Measurements from ENCODE around the gene GNE.
"Not testable (repeated sequence)": the region's sequence is repeated elsewhere in the genome, so short reads cannot be mapped to it uniquely, and the experiment has no call there.

GNE gene

DNA sequence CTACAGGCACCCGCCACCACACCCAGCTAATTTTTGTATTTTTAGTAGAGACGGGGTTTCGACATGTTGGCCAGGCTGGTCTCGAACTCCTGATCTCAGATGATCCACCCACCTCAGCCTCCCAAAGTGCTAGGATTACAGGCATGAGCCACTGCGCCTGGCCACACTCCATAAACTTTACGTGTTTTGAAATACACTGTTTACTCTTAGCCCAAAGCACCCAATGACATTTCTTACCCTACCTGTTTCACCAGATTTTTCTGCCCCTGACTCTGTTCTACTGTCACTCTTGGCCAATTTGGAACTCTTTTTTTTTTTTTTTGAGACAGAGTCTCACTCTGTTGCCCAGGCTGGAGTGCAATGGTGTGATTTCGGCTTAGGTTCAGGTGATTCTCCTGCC is 15.1 kb upstream of the GNE start:
- DNase-seq (ENCODE audit: low read depth in 2 of 2), result not testable (repeated sequence)

- DNase-seq (ENCODE audit: low read depth in 2 of 2), result no peak
Measured at GRCh38 chr9:36268007-36268427, 9.8 kb upstream of the GNE start.

GRCh38 chr9:36264896-36265295 is 6.6 kb upstream of the GNE start:
- no peak for DNase-seq (ENCODE audit: low read depth in 2 of 2)

DNA sequence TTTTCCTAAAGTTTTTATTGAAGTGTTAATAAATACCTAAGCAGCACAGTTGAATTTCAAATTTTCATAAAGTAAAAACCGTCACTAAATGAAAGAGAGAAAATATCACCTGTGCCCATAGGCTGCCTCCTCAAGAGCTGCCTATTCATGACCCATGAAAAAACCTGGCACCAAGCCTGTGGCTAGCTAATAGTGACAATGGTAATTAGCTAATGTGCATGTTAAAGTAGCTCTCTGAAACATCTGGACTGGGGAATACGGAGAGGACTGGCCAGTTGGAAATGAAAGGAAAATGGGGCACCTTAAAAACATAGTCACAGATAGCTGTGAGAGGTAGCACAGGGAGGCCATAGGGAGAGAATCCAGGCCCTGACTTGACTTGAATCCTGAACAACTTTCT is 5.4 kb upstream of the GNE start:
- no peak for DNase-seq (ENCODE audit: low read depth in 2 of 2)

GRCh38 chr9:36258996-36259533 is 817 bp upstream of the GNE start:
- no peak for DNase-seq (ENCODE audit: low read depth in 2 of 2)

DNA sequence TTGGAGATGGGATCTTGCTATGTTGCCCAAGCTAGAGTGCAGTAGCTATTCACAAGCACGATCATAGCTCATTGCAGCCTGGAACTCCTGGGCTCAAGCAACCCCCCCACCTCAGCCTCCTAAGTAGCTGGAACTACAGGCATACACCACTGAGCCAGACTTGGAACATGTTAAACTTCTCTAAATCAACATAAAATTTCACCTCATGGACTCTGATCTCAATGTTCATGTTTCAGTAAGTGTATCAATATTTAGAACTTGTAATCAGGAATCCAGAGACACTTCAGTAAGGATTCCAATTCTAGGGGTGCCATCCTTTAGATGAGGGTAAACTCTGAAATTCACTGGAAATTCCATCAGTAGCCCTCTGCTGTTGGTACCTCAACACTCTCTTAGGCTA is 6.8 kb downstream of the GNE start:
- DNase-seq (ENCODE audit: low read depth in 2 of 2), result no peak

GRCh38 chr9:36250079-36250478 is 8.2 kb downstream of the GNE start:
- no peak for DNase-seq (ENCODE audit: low read depth in 2 of 2)

DNA sequence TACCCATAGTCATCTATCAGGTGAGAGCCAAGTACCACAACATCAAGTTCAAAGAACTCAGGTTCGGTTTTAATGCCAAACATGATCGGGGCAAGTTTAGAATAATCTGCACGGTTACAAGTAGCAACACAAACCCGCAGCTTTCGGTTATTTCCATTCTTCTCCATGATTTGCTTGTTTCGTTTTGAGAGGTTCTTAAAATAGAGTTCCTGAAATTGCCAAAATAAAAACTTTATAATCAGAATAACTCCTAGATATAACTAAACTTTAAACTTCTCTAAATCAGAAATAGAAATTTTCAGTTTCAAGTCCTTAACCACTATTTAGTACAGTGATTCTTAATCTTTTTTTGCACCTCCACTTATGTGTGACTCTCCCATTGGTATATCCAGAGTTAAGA is 9.1 kb downstream of the GNE start:
- DNase-seq (ENCODE audit: low read depth in 2 of 2), result no peak

DNA sequence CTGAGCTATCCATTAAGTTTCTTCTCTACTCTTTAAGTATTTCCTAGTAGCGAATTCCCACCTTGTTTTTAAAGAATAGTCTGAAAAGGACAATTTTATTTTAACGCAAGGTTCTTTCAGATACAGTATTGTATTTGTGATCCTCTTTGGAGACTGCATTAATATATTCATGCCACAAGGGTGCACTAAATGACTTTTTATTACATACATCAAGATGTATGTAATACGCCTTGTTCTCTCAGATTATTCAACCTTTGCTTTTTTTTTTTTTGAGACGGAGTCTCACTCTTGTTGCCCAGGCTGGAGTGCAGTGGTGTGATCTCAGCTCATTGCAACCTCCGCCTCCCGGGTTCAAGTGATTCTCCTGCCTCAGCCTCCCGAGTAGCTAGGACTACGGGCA is 10.2 kb downstream of the GNE start:
- not testable (repeated sequence) for DNase-seq (ENCODE audit: low read depth in 2 of 2)

GRCh38 chr9:36247356-36247755 is 10.9 kb downstream of the GNE start:
- no peak for DNase-seq (ENCODE audit: low read depth in 2 of 2)

DNA sequence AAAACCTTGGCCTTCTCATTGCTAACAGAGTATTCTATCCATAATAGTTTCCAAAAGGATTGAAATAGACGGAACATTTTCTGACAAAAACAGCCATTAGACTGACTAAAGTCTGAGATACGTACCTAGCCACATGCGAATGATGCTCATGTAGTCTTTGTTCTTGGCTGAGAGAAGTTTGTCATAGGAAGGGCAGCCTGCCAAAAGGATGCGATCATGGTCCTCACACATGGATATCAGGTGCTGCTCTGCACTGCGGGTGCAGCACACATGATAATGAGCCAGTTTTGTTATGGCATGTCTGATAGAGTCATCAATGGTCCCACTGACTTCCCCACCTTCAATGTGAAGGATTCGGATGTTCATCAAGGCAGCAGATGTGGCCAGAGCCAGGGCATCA is 12.3 kb downstream of the GNE start:
- no peak for DNase-seq (ENCODE audit: low read depth in 2 of 2)

DNA sequence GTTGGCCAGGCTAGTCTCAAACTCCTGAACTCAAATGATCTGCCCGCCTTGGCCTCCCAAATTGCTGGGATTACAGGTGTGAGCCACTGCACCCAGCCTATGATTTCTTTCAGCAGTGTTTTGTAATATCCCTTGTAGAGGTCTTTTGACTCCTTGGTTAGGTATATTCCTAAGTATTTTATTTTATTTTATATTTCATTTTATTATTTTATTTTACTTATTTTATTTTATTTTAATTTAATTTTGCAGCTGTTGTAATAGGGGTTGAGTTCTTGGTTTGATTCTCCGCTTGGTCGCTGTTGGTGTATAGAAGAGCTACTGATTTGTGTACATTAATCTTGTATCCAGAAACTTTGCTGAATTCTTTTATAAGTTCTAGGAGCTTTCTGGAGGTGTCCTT is 18.6 kb downstream of the GNE start:
- DNase-seq (ENCODE audit: low read depth in 2 of 2), result not testable (repeated sequence)

DNA sequence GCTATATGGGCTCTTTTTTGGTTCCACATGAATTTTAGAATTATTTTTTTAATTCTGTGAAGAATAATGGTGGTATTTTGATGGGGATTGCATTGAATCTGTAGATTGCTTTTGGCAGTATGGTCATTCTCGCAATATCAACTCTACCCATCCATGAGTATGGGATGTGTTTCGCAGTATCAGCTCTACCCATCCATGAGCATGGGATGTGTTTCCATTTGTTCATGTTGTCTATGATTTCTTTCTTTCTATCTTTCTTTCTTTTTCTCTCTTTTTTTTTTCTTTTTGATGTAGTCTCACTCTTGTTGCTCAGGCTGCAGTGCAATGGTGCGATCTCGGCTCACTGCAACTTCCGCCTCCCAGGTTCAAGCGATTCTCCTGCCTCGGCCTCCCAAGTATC is 19.0 kb downstream of the GNE start:
- DNase-seq (ENCODE audit: low read depth in 2 of 2), result not testable (repeated sequence)

DNA sequence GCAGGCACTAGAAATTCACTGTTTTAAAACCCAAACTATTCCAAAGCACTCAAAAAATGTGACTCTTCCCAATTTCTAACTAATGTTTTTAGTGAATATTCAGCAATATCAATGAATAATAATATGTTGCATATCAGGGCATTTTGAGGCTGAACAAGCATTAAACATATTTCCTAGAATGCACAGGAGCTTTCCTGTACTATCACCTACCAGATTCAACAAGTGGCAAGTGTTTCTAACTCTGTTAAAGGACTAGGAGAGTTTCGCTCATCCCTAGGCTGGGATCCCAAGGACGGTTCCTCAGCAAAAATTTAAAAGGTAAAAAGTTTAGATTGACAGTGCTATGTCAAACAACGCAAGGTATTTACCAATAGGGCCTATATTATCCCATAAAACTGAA is 21.0 kb downstream of the GNE start:
- no peak for DNase-seq (ENCODE audit: low read depth in 2 of 2)

DNA sequence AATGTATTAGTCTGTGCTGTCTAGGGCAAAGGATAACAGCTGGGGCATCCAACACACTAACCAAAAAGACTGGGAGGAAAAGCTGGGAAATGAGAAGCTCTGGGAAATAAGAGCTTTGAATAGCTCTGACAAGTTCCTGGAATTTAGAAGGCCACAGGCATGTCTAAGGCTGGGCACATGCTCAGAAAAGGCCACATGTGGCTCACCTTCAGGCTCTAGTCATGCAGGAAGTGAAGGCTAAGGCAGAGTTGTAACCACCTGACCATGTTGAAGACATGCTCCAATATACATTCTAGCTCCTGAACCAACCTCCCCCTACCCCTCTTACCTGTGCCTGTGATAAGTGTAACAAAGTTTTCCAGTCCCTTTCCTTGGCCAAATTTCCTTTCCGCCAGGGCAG is 35.8 kb downstream of the GNE start:
- DNase-seq (ENCODE audit: low read depth in 2 of 2), result no peak

GRCh38 chr9:36221667-36222066 is 36.6 kb downstream of the GNE start:
- no peak for DNase-seq (ENCODE audit: low read depth in 2 of 2)

DNA sequence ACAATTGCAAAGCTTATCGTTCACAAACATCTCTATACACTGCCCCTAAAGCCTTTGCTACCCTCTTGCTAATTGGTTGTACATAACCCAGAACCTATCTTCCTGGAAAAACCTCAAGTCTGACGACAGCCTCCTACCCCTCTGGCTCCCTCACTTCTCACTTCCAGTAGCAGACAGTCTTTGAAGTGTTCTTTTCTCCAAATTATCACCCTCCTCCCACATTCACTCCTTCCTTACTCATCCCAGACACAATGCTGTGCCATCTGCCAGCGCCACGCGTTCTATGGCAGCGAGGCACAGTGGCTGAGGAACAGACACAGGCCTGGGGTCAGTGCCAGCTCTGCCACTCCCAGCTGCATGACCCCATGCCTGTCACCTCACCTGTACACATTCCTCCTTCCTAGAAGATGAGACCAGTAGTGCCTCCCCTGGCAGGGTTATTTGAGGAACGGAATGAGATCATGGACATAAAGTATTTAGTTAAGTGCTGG is 39.8 kb downstream of the GNE start:
- no peak for DNase-seq (ENCODE audit: low read depth in 2 of 2)

DNA sequence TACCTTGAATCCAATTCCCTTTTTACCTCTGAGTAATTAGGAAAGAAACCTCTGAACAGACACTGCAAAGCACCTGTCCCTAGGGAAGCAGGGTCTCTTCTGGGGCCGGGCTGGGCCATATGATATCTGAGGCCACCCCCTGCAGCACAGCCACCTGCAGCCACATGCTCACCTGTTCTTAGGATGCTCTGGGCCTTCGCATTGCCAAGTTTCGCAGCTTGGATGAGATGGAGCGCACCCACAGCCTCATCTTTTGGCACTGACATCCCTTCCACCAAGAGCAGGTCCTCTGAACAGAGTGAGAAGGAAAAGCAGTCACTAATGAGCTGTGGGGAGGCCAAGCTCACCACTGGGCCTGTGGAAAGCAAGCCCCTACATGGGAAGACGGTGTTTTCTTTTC is 40.2 kb downstream of the GNE start:
- DNase-seq (ENCODE audit: low read depth in 2 of 2), result no peak

- no peak for DNase-seq (ENCODE audit: low read depth in 2 of 2)
Measured at GRCh38 chr9:36217256-36217968, 40.8 kb downstream of the GNE start.

GRCh38 chr9:36214571-36214970 is 43.7 kb downstream of the GNE start:
- DNase-seq (ENCODE audit: low read depth in 2 of 2), result no peak

DNA sequence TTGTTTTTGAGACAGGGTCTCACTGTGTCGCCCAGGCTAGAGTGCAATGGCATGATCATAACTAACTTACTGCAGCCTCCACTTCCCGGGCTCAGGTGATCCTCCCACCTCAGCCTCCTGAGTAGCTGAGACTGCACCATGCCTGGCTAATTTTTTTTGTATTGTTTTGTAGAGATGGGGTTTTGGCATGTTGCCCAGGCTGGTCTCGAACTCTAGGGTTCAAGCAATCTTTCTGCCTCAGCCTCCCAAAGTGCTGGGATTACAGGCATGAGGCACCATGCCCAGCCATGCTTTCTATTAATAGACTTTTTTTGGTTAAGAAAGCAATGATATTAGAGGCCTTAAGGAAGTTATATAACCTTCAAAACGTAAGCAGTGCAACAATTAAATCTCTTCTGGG is 44.3 kb downstream of the GNE start:
- no peak for DNase-seq (ENCODE audit: low read depth in 2 of 2)

- DNase-seq (ENCODE audit: low read depth in 2 of 2), result no peak
Measured at GRCh38 chr9:36213387-36213786, 44.9 kb downstream of the GNE start.

GRCh38 chr9:36211510-36211909 is 46.7 kb downstream of the GNE start:
- DNase-seq (ENCODE audit: low read depth in 2 of 2), result no peak

DNA sequence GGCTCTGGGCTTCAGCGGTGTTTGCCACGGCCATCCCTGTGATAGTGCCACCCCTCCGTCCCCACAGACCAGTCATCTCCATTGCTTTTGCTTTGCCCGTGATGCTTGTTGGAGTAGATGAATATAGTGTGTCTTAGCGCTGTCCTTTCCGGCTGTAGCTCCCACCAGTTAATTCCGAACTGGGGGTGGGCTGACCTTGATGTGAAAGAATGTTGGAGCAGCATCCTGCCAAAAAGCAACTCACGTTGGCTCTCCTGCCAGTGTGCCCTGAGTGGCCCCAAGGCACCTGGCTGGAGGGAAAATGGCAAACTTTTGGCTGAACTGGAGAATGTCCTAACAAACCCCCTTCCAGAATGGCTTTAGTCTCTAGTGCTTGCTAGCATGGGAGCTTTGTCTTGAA is 47.5 kb downstream of the GNE start:
- DNase-seq (ENCODE audit: low read depth in 2 of 2), result no peak

Measured in stimulated activated CD4-positive, alpha-beta T cell treated with anti-CD3 and anti-CD28 coated beads, Interleukin-1b, Interleukin-23, amount 100 ng/mL, for 1 hour (primary cell).